ENCODE results near the gene NUMBL.

Gene NUMBL

GRCh38 chr19:40690693-40691420, 406 bp upstream of the NUMBL start:
- peak; percentile 80 to 83 for DNase-seq (ENCODE audit: low read depth in 2 of 2)

- no peak for DNase-seq (ENCODE audit: low read depth in 2 of 2)
Measured at GRCh38 chr19:40689339-40690049, 957 bp downstream of the NUMBL start.

- no peak for DNase-seq (ENCODE audit: low read depth in 2 of 2)
Measured at GRCh38 chr19:40688987-40689338, 1.5 kb downstream of the NUMBL start.

- no peak for DNase-seq (ENCODE audit: low read depth in 2 of 2)
Measured at GRCh38 chr19:40688309-40688708, 2.1 kb downstream of the NUMBL start.

- no peak for DNase-seq (ENCODE audit: low read depth in 2 of 2)
Measured at GRCh38 chr19:40687525-40688016, 2.9 kb downstream of the NUMBL start.

GRCh38 chr19:40686882-40687524, 3.4 kb downstream of the NUMBL start:
- DNase-seq (ENCODE audit: low read depth in 2 of 2): no peak

GRCh38 chr19:40685563-40685962, 4.9 kb downstream of the NUMBL start:
- DNase-seq (ENCODE audit: low read depth in 2 of 2): no peak

GRCh38 chr19:40685016-40685526, 5.4 kb downstream of the NUMBL start:
- no peak for DNase-seq (ENCODE audit: low read depth in 2 of 2)

GRCh38 chr19:40684280-40684679, 6.2 kb downstream of the NUMBL start:
- DNase-seq (ENCODE audit: low read depth in 2 of 2): no peak

GRCh38 chr19:40683437-40683836, 7.0 kb downstream of the NUMBL start:
- no peak for DNase-seq (ENCODE audit: low read depth in 2 of 2)

- DNase-seq (ENCODE audit: low read depth in 2 of 2): no peak
Measured at GRCh38 chr19:40682431-40682964, 8.0 kb downstream of the NUMBL start.

- DNase-seq (ENCODE audit: low read depth in 2 of 2): no peak
Measured at GRCh38 chr19:40681039-40681438, 9.4 kb downstream of the NUMBL start.

GRCh38 chr19:40677156-40677555, 13.3 kb downstream of the NUMBL start:
- DNase-seq (ENCODE audit: low read depth in 2 of 2): no peak

- DNase-seq (ENCODE audit: low read depth in 2 of 2): no peak
Measured at GRCh38 chr19:40674291-40674690, 16.2 kb downstream of the NUMBL start.

- DNase-seq (ENCODE audit: low read depth in 2 of 2): no peak
Measured at GRCh38 chr19:40673397-40673796, 17.1 kb downstream of the NUMBL start.

GRCh38 chr19:40672573-40673299, 17.7 kb downstream of the NUMBL start:
- no peak for DNase-seq (ENCODE audit: low read depth in 2 of 2)

GRCh38 chr19:40672038-40672437, 18.4 kb downstream of the NUMBL start:
- no peak for DNase-seq (ENCODE audit: low read depth in 2 of 2)

GRCh38 chr19:40671404-40671803, 19.0 kb downstream of the NUMBL start:
- no peak for DNase-seq (ENCODE audit: low read depth in 2 of 2)

GRCh38 chr19:40668991-40669614, 21.3 kb downstream of the NUMBL start:
- DNase-seq (ENCODE audit: low read depth in 2 of 2): no peak

- no peak for DNase-seq (ENCODE audit: low read depth in 2 of 2)
Measured at GRCh38 chr19:40667602-40668001, 22.8 kb downstream of the NUMBL start.

GRCh38 chr19:40666803-40667438, 23.5 kb downstream of the NUMBL start:
- no peak for DNase-seq (ENCODE audit: low read depth in 2 of 2)
